Stimulated activated CD8-positive, alpha-beta memory T cell treated with anti-CD3 and anti-CD28 coated beads, Interleukin-12 subunit alpha, Interleukin-12 subunit beta, amount 100 ng/mL, for 24 hours (primary cell): ENCODE data around the gene LYPD4.
"Not testable (repeated sequence)": the region's sequence is repeated elsewhere in the genome, so short reads cannot be mapped to it uniquely, and the experiment has no call there.

Experiments
- DNase-seq: peaks from one replicate; pipeline ENCODE4 v3.0.0-alpha.2; 2020; ENCODE audit errors: extremely low read depth

LYPD4 gene, protein sequence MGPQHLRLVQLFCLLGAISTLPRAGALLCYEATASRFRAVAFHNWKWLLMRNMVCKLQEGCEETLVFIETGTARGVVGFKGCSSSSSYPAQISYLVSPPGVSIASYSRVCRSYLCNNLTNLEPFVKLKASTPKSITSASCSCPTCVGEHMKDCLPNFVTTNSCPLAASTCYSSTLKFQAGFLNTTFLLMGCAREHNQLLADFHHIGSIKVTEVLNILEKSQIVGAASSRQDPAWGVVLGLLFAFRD

GRCh38 chr19:41844601-41845000 is at the start of gene LYPD4:
LYPD4 (minus strand) TSS chr19:41844683; CDS start chr19:41839285, 5,398 bp downstream.
- no peak for DNase-seq

GRCh38 chr19:41893899-41894298 is 49.4 kb upstream of the LYPD4 start:
- DNase-seq = no peak

DNA sequence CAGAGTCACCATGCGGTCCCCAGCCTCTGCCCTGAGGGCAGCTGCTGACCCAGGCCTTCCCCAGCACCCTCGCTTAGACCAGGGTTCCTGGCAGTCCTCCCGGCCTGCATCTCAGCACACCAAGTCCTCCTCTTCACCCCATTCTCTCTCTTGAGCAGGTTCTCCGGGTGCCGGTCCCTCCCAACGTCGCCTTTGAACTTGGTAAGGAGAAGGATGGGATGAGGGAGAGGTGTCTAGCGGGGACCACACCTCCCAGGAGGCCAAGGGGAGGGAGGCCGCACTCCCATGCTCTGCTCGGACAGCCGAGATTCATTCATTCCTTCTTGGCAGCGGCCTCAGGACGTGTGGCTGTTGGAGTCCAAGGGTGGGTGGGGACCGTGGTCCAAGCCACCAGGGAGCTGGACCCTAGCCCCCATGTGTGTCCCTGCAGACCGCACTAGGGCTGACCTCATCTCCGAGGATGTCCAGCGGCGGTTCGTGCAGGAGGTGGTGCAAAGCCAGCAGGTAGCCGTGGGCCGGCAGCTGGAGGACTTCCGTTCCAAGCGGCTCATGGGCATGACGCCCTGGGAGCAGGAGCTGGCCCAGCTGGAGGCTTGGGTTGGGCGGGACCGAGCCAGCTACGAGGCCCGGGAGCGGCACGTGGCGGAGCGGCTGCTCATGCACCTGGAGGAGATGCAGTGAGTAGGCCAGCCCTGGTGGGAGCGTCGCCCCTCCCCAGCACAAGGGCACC is 47.9 kb upstream of the LYPD4 start:
- DNase-seq = no peak

DNA sequence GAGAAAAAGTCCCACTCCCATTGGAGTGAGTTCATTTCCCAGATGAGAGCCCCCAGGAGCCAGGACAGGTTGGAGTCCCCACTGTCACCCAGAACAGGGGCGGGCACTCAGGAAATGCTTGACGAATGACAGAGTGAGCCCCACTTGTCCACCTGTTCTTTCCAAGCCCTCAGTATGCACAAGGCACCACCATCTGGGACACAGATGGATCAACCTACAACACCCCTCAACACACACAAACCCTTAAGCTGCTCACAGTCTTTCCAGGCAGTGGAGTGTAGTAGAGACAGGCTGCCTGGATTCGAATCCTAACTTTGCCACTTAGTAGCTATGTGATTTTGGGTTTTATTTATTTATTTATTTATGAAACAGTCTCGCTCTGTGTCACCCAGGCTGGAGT is 46.5 kb upstream of the LYPD4 start:
- no peak for DNase-seq

DNA sequence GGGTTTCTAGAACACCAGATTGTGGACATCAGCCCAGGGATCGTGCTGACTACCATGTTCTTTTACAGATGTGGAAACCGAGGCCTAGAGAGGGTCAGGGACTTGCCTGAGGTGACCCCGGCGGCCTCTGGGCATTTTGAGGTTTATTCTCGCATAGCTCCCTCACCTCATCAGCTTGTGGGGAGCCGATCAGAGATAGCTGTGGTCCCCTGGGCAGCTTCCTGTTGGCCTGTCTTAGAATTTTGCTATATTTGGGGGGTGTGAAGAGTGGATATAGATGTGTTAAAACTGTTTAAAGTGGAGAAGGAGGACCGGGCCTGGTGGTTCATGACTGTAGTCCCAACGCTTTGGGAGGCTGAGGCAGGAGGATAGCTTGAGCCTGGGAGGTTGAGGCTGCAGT is 45.4 kb upstream of the LYPD4 start:
- no peak for DNase-seq

DNA sequence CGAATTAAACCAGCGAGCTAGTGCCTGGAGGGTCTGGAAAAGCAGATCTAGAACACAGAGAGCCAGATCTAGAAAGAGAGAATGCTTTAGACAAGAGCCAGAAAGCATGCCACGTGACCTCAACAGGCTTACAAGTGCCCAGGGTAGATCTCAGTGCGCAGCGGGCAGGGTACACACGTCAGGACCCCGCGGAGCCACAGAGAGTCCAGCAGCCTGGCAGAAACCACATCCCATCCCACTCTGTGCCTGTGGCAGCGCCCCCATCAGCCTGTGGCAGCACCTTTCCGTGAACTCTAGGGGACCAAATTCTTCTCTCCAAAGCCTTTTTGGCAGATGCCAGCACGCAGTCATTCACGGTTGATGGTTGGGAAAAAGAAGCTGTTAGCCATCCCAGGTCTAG is 44.4 kb upstream of the LYPD4 start:
- no peak for DNase-seq

DNA sequence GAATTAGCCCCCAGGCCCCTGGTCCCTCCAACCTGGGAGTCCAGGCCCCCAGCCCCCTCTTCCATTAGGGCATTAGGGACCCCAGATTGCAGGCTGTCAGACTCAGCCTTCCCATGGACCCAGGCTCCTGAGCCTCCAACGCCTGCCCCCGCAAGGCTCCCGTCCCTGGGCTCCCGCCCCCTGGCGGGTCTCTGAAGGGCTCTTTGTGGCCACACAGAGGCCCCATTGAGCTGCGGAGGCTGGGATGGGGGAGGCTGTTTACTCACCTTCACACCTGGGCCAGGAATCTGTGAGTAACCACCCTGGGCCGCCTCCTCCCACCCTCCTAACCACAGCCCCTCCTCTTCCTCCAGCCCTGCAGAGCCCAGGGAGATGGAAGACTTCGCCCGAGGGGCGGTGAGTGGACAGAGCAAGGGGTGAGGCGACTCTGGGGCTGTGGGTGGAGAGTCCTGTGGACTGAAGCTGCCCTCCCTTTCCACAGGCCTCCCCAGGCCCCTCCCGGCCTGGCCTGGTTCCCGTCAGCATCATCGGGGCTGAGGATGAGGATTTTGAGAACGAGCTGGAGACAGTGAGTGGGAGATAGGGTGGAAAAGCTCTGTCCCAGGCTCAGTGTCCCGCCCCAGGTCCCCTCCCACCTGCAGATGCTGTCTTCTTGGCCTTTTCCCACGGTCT is 43.4 kb upstream of the LYPD4 start:
- DNase-seq = peak; percentile 72

- DNase-seq = no peak
Measured at GRCh38 chr19:41886761-41887710, 42.6 kb upstream of the LYPD4 start.

GRCh38 chr19:41883821-41884733 is 39.6 kb upstream of the LYPD4 start:
- DNase-seq = peak; percentile 77

DNA sequence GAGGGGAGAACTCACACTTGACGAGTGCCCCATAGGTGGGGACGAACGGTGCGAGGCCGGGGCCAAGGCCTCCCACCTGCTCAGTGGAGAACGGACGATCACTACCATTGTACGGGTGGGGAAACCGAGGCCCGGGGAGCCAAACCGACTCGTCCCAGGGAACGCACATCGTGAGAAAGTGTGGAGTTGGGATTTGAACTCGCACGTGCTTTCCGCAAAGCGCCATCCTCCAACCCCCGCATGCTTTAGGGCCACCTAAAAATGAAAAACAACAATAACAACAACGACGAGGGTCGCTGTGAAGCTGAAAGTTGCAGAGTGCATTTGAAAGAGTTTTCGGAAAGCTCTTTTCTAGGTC is 39.0 kb upstream of the LYPD4 start:
- no peak for DNase-seq

DNA sequence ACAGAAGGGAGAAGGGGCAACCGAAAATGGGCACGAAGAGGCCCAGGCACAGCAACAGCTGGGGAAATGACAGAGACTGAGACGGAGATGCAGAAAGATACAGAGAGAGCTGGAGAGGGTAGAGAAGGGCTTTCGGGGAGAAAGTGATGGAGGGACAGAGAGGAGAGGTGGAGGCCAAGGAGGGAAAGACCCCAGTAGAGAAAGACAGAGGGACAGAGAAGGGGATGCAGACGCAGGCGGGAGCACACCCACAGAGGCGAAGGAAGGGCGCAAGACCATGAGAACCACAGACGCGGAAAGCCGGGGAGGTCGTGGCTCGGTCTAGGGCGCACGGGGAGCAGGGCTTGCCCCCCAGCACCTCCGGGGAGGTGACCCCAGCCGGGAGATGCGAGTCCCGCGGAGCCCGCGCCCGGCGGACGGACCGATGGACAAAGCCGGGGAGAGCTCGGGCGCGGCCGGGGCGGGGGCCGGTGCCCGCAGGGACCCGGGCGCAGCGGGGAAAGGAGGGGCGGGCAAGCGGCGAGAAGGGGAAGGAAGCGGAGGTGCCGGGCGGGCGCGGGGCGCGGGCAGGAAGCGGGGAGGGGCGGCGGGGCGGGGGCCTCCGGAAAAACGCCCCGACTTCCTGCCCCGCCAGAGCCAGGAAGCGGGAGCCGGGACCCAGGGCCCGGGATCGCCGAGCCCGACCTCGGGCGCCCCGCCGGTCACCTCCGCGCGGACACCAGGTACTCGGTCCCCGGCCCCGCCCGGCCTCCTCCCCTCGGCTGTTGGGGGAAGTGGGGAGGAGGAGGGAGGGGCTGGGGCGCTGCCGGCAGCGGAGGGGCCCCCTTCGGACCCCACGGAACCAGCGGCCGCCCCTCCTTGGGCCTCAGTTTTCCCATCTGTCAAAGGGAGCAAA is 38.3 kb upstream of the LYPD4 start, which contains the start of gene ARHGEF1:
Gene ARHGEF1 (plus strand): TSS at position 617 of the 895 bp plus-strand sequence. CDS start 4,899 bp downstream, outside the sequence.
- no peak for DNase-seq

DNA sequence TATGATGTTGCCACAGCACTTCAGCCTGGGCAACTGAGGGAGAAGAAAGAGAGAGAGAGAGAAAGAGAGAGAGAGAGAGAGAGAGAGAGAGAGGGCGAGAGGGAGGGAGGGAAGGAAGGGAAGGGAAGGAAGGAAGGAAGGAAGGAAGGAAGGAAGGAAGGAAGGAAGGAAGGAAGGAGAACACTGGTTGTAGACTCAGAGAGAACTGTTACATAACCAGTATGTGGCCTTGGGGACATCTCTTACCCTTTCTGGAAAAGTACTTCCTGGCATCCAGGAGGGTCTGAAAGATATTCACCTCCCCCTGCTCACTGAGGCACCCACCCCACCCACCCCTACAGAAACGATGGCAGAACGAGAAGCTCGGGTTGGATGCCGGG is 35.8 kb upstream of the LYPD4 start:
- no peak for DNase-seq

DNA sequence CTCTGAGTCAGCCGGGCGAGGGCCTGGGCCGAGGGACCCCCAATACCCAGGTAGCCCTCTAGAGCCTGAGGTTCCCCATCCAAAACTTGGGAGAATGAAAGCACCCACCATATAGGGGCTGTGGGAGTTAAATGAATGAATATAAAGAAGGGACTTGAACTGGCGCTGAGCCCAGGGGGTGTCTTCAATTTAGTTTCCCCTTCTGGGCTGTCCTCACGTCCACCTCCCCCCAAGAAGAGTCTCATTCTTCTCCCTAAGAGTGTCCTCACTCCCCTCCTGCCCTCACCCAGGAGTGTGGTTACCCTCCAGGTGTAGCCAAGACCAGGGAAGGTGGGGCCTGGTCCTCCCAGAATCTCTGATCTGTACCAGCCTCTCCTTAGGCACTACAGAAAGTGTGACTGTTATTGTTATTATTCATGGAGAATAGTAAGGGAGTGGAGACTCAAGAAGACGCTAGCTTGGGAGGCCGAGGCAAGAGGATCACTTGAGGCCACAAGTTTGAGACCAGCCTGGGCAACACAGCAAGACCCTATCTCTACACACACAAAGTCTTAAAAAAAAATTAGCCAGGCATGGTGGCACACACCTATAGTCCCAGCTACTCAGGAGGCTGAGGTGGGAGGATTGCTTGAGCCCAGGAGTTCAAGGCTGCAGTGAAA is 35.3 kb upstream of the LYPD4 start:
- DNase-seq = no peak

- no peak for DNase-seq
Measured at GRCh38 chr19:41879080-41879479, 34.6 kb upstream of the LYPD4 start.

GRCh38 chr19:41877916-41878905 is 33.7 kb upstream of the LYPD4 start:
- no peak for DNase-seq

- DNase-seq = no peak
Measured at GRCh38 chr19:41876847-41877832, 32.7 kb upstream of the LYPD4 start, which contains the start of gene CD79A. CD79A (plus strand) TSS chr19:41877279; CDS start chr19:41877305, 26 bp downstream.

DNA sequence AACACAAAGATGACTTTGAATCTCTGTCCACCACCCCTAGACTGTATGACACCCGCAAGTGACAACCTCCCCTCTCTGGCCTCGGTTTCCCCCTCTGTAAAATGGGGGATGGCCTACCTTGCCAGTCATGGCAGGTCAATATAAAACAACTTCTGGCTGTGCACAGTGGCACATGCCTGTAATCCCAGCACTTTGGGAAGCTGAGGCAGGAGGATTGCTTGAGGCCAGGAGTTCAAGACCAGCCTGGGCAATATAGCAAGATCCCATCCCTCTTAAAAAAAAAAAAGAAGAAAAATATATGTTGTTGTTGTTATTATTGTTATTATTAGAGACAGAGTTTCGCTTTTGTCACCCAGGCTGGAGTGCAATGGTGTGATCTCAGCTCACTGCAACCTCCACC is 31.5 kb upstream of the LYPD4 start:
- DNase-seq = not testable (repeated sequence)
